HepG2 (cell line): Measurements from ENCODE around the gene IFT172. TPM values are rescaled to one million over a fixed set of nuclear protein-coding genes. Genes with fewer than 3 reads are reported as not detected.
A peak's percentile ranks its signal among the peaks of the same experiment; 100 is the strongest.

Experiments
- CSRNP2 ChIP-seq: sonication (generic); formaldehyde crosslinking; conservative IDR thresholded peaks from 2 replicates; pipeline ENCODE4 v1.8.0; 2022; ENCODE audit warnings: low read depth, missing genetic modification reagents
- FIP1L1 ChIP-seq: fragments of 200-400 bp; formaldehyde crosslinking; IDR thresholded peaks from 2 replicates; pipeline ENCODE4 v1.6.1; 2018; ENCODE audit warnings: low read depth, mild to moderate bottlenecking, low read length, moderate library complexity, borderline replicate concordance; ENCODE audit not compliant: insufficient read depth
- MTF2 ChIP-seq: sonication (generic); formaldehyde crosslinking; IDR thresholded peaks from 2 replicates; pipeline ENCODE4 v1.5.0; 2020; ENCODE audit warnings: missing genetic modification reagents, borderline replicate concordance
- PHF20 ChIP-seq: sonication (generic); formaldehyde crosslinking; IDR thresholded peaks from 2 replicates; pipeline ENCODE4 v1.5.0; 2020; ENCODE audit warnings: mild to moderate bottlenecking, missing genetic modification reagents
- XBP1 ChIP-seq: sonication (generic); formaldehyde crosslinking; IDR thresholded peaks from 2 replicates; pipeline ENCODE4 v1.5.0; 2020; ENCODE audit warnings: missing genetic modification reagents
- ZC3H13 ChIP-seq: sonication (generic); formaldehyde crosslinking; IDR thresholded peaks from 2 replicates; pipeline ENCODE4 v1.8.1; 2023; ENCODE audit warnings: mild to moderate bottlenecking, missing genetic modification reagents, moderate library complexity
- ZNF550 ChIP-seq: sonication (generic); formaldehyde crosslinking; IDR thresholded peaks from 2 replicates; pipeline ENCODE4 v1.4.0; 2020; ENCODE audit warnings: mild to moderate bottlenecking, missing genetic modification reagents, borderline replicate concordance
- polyA plus RNA-seq, 8 experiments: library from polyadenylated mRNA; depleted of rRNA in 3 of 8; stranded (reverse) in 7 of 8; unstranded in 1 of 8; fragments of >200 nt; fragmentation: Illumina TruSeq in 4 of 8; extraction: Trizol in 4 of 8; gene quantifications; 2 replicates each; pipeline versions ENCODE4 v1.2.1 to v1.2.3, GENCODE V29; 2011 to 2016; ENCODE audit warnings: low read depth in 4 of 8, missing spikeins in 1 of 8, mixed read lengths in 1 of 8; ENCODE audit not compliant: insufficient read depth in 1 of 8
- total RNA-seq, 5 experiments: library from RNA; depleted of rRNA; stranded (reverse); fragments of >200 nt; fragmentation: Illumina TruSeq; extraction: Trizol; gene quantifications; 2 replicates each; pipeline ENCODE4 v1.2.3, GENCODE V29; 2016; ENCODE audit warnings: low read depth in 1 of 5
- TF ChIP-seq, protein P1 (sequence below): sonication (generic); formaldehyde crosslinking; IDR thresholded peaks from 2 replicates; pipeline ENCODE4 v1.5.0; 2020; ENCODE audit warnings: mild to moderate bottlenecking, missing genetic modification reagents, borderline replicate concordance
- TF ChIP-seq, protein P2 (sequence below): sonication (generic); formaldehyde crosslinking; IDR thresholded peaks from 2 replicates; pipeline ENCODE4 v1.5.1; 2020; ENCODE audit warnings: mild to moderate bottlenecking, missing genetic modification reagents, borderline replicate concordance
- TF ChIP-seq, protein P3 (sequence below): sonication (generic); formaldehyde crosslinking; IDR thresholded peaks from 2 replicates; pipeline ENCODE4 v1.4.0; 2020; ENCODE audit warnings: mild to moderate bottlenecking, missing genetic modification reagents
- TF ChIP-seq, protein P4 (sequence below): sonication (generic); formaldehyde crosslinking; IDR thresholded peaks from 2 replicates; pipeline ENCODE4 v1.4.0; 2020; ENCODE audit warnings: missing genetic modification reagents

Gene IFT172
- total and polyA plus RNA-seq, 2 of the 13 experiments (the other 11 are each of a cell fraction or from before 2014, with no cell fraction given): 21.6 to 35.7 TPM

GRCh38 chr2:27518113-27518781 lies 28.7 kb upstream of the IFT172 start (continued):
- TF ChIP-seq FIP1L1 (no peak), ZNF550 (no peak), CSRNP2 (CRISPR knock-in tag) (no peak), ZC3H13 (CRISPR knock-in tag) (no peak), MTF2 (no peak), PHF20 (CRISPR knock-in tag) (no peak), XBP1 (CRISPR knock-in tag) (no peak)
- TF ChIP-seq, protein P1, sequence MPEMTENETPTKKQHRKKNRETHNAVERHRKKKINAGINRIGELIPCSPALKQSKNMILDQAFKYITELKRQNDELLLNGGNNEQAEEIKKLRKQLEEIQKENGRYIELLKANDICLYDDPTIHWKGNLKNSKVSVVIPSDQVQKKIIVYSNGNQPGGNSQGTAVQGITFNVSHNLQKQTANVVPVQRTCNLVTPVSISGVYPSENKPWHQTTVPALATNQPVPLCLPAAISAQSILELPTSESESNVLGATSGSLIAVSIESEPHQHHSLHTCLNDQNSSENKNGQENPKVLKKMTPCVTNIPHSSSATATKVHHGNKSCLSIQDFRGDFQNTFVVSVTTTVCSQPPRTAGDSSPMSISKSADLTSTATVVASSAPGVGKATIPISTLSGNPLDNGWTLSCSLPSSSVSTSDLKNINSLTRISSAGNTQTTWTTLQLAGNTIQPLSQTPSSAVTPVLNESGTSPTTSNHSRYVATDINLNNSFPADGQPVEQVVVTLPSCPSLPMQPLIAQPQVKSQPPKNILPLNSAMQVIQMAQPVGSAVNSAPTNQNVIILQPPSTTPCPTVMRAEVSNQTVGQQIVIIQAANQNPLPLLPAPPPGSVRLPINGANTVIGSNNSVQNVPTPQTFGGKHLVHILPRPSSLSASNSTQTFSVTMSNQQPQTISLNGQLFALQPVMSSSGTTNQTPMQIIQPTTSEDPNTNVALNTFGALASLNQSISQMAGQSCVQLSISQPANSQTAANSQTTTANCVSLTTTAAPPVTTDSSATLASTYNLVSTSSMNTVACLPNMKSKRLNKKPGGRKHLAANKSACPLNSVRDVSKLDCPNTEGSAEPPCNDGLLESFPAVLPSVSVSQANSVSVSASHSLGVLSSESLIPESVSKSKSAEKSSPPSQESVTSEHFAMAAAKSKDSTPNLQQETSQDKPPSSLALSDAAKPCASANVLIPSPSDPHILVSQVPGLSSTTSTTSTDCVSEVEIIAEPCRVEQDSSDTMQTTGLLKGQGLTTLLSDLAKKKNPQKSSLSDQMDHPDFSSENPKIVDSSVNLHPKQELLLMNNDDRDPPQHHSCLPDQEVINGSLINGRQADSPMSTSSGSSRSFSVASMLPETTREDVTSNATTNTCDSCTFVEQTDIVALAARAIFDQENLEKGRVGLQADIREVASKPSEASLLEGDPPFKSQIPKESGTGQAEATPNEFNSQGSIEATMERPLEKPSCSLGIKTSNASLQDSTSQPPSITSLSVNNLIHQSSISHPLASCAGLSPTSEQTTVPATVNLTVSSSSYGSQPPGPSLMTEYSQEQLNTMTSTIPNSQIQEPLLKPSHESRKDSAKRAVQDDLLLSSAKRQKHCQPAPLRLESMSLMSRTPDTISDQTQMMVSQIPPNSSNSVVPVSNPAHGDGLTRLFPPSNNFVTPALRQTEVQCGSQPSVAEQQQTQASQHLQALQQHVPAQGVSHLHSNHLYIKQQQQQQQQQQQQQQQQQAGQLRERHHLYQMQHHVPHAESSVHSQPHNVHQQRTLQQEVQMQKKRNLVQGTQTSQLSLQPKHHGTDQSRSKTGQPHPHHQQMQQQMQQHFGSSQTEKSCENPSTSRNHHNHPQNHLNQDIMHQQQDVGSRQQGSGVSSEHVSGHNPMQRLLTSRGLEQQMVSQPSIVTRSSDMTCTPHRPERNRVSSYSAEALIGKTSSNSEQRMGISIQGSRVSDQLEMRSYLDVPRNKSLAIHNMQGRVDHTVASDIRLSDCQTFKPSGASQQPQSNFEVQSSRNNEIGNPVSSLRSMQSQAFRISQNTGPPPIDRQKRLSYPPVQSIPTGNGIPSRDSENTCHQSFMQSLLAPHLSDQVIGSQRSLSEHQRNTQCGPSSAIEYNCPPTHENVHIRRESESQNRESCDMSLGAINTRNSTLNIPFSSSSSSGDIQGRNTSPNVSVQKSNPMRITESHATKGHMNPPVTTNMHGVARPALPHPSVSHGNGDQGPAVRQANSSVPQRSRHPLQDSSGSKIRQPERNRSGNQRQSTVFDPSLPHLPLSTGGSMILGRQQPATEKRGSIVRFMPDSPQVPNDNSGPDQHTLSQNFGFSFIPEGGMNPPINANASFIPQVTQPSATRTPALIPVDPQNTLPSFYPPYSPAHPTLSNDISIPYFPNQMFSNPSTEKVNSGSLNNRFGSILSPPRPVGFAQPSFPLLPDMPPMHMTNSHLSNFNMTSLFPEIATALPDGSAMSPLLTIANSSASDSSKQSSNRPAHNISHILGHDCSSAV (CRISPR knock-in tag): no peak
- TF ChIP-seq, protein P2, sequence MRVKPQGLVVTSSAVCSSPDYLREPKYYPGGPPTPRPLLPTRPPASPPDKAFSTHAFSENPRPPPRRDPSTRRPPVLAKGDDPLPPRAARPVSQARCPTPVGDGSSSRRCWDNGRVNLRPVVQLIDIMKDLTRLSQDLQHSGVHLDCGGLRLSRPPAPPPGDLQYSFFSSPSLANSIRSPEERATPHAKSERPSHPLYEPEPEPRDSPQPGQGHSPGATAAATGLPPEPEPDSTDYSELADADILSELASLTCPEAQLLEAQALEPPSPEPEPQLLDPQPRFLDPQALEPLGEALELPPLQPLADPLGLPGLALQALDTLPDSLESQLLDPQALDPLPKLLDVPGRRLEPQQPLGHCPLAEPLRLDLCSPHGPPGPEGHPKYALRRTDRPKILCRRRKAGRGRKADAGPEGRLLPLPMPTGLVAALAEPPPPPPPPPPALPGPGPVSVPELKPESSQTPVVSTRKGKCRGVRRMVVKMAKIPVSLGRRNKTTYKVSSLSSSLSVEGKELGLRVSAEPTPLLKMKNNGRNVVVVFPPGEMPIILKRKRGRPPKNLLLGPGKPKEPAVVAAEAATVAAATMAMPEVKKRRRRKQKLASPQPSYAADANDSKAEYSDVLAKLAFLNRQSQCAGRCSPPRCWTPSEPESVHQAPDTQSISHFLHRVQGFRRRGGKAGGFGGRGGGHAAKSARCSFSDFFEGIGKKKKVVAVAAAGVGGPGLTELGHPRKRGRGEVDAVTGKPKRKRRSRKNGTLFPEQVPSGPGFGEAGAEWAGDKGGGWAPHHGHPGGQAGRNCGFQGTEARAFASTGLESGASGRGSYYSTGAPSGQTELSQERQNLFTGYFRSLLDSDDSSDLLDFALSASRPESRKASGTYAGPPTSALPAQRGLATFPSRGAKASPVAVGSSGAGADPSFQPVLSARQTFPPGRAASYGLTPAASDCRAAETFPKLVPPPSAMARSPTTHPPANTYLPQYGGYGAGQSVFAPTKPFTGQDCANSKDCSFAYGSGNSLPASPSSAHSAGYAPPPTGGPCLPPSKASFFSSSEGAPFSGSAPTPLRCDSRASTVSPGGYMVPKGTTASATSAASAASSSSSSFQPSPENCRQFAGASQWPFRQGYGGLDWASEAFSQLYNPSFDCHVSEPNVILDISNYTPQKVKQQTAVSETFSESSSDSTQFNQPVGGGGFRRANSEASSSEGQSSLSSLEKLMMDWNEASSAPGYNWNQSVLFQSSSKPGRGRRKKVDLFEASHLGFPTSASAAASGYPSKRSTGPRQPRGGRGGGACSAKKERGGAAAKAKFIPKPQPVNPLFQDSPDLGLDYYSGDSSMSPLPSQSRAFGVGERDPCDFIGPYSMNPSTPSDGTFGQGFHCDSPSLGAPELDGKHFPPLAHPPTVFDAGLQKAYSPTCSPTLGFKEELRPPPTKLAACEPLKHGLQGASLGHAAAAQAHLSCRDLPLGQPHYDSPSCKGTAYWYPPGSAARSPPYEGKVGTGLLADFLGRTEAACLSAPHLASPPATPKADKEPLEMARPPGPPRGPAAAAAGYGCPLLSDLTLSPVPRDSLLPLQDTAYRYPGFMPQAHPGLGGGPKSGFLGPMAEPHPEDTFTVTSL (CRISPR knock-in tag): peak; percentile 36; the same call in 1 of the 2 replicates
- TF ChIP-seq, protein P3, sequence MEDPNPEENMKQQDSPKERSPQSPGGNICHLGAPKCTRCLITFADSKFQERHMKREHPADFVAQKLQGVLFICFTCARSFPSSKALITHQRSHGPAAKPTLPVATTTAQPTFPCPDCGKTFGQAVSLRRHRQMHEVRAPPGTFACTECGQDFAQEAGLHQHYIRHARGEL (CRISPR knock-in tag): no peak
- TF ChIP-seq, protein P4, sequence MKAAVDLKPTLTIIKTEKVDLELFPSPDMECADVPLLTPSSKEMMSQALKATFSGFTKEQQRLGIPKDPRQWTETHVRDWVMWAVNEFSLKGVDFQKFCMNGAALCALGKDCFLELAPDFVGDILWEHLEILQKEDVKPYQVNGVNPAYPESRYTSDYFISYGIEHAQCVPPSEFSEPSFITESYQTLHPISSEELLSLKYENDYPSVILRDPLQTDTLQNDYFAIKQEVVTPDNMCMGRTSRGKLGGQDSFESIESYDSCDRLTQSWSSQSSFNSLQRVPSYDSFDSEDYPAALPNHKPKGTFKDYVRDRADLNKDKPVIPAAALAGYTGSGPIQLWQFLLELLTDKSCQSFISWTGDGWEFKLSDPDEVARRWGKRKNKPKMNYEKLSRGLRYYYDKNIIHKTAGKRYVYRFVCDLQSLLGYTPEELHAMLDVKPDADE (CRISPR knock-in tag): no peak
